GM18508 (cell line): ENCODE data around the gene POLR2C.

Source experiments
- ATAC-seq: cut with Tn5 transposase; IDR thresholded peaks from one replicate; pipeline ENCODE4 v1.9.1; 2021; ENCODE audit warnings: moderate number of reproducible peaks; ENCODE audit not compliant: insufficient read depth, unreplicated experiment

POLR2C gene

DNA sequence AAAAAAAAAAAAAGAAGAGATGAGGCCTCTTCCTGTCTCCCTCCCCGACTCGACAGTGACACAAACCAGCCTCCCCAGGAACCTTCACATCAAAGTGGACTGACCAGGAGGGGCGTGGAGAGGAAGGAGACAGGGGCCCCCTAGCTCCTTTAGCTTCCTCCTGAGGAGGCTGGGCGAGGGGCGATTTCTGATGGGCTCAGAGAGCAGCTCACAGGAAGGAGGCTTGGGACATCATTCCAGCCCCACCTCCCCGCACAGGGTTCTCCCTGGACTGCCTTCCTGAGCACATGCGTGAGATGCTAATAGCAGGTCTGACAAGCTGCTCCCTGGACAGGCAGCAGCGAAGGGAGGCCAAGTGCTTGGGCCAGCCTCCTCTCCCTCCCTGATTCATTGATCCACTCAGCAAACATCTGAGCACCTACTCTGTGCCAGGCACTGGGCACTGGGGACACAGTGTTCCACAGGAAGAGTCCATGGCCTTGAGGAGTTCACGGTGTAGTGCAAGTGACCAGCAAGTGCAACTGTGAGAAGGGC lies 38.2 kb downstream of the POLR2C start:
- no peak for ATAC-seq

DNA sequence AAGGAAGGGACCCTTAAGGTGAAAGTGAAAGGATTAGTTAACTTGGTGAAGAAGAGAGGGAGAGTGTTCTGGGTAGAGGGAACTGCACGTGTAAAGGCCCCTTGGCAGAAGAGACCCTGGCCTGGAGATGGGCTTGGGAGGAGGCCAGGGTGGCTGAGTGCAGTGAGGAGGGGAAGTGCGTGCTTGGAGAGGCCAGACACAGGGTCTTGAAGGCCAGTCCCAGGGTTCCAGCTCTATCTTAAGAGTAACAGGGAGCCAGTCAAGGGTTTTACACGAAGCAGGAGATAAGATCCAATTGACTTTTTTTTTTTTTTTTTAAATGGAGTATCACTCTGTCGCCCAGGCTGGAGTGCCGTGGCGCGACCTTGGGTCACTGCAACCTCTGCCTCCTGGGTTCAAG lies 39.0 kb downstream of the POLR2C start:
- ATAC-seq, result no peak

DNA sequence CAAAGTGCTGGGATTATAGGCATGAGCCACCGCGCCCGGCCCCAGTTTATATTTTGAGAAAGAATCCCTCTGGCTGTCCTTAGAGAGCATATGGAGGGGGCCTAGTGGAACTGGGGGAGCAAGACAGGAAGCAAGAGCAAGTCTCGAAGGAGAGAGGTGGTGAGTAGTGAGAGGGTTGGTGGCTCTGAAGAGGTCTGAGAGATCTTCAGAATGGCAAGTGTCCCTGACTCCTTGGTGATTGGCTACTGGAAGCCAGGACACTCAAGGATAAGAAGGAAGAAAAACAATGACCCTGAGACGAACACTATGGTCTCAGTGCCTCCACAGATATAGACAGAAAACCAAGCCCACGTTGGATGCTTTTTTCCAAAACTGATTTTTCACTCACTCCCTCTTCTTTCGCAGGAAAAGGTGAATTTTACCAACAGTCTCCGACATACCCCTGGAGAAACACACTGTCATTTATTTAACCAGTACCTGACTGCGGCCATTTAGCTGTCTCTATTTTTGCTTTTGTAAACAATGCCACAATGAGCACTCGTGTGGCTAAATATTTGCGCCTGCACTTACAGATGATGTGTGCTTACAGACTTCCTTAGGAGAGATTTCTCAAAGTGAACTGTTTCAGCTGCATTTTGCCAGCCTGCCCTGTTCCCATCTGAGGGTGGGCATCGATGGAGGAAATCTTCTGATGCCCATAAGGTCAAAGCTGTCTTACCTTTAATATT lies 39.7 kb downstream of the POLR2C start:
- ATAC-seq, result no peak

DNA sequence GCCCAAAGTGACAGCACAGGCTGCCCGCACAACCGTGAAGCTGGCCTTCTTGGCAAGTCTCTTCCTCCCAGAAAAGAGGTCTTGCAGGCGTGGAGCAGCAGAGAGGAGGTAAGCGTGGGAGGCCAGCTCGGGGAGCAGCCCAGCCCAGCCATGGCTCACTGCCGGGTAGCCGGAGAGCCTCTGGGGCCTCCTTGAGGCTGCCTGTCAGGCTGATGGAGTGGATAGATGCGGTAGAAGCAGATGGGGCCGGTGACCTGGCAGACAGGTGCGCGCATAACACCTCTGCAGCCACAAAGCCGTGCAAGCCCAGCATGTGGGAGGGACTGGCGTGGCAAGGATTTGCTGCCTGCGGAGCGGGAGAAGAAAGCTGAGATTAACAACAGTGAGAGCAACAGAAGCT lies 40.9 kb downstream of the POLR2C start:
- ATAC-seq, result no peak

DNA sequence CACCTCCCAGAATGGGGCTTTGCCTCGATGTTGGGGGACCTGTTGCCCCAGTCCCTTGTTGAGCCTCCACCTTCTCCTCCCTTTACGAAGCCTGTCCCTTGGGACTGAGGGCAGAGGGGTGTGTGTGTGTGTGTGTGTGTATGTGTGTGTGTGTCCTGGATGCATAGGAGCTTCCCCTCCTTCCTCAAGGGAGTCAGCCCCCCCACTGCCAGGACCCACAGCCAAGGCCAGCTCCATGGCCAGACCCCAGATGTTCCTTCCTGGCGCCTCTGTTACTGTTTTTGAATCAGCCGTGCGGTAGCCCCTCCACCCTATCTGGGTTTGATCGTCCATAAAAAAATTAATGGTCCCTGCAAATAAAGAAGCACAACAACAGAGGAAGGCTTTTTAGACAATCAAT lies 41.5 kb downstream of the POLR2C start:
- no peak for ATAC-seq

DNA sequence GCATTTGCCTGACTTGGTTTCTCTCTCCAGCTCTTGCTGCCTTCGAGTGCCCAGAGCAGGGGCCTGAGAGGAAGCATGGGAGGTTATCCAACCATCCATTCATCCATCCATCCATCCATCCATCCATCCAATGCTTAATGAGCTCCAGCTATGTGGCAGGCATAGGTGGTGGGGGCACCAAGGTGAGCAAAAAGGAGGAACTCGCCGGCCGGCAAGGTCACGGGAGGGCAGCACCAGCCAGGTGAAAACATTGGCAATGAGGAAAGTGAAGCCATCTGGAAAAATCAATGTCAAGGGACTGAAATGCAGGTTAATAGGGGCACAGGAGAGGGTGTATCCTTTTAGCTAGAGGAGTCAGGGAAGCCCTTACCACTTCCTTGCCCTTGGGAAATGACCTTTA lies 42.0 kb downstream of the POLR2C start:
- ATAC-seq, result no peak

DNA sequence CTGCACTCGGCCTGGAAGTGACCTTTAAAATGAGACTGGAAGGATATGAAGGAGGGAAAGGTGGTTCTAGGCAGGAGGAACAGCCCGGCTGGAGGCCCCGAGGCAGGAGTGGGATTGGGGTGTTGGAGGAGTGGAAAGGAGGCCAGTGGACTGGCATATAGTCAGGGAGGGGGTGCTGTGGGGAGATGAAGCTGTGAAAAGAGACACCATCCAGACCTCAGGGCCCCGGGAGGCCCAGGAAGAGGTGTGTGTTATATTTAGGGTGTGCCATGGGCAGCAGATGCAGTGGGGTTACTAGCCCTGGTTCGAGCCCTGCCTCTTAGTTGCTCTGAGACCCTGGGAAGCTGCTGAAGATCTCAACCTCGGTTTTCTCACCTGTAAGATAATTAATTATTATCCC lies 42.7 kb downstream of the POLR2C start:
- ATAC-seq, result no peak

DNA sequence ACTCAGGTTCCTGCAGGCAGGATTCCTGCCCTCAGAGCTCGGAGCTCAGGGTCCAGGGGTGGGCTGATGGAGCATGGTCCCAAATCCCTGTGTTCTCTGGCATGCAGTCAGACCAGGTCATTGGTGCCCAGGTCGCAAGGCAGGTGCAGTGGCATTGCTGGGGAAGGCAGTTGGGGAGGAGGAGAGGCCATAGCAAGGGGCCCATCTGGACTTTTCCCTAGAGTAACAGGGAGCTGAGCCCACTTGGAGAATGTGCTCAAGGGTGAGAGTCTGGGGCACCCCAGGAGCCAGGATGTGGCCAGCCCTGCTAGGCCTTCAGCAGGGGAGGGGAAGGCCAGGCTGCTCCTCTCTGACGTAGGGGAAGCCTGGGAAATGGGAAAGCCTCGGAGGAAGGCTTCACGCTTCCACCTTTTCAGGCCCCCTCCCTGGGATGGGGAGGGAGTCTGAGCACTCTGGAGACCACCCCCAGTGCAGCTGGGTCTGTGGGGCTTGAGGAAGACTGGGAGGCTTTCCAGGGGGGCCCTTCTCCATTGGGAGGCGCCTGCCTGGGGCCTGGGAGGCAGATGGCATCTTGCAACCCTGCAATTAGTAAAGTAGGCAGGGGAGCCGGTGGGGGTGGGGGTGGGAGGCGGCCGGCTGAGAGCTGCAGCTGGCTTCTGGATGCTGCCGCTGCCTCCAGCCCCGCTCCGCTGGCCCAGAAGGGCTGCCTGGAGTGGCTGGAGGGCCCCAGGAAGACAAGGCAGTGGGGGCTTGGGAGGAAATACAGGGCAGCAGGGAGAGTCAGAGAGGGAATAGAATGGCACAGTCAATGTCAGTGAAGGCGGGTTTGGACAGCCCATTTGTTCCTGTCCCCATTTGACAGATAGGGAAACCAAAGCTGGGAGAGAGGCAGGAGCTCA lies 44.9 kb downstream of the POLR2C start:
- no peak for ATAC-seq

DNA sequence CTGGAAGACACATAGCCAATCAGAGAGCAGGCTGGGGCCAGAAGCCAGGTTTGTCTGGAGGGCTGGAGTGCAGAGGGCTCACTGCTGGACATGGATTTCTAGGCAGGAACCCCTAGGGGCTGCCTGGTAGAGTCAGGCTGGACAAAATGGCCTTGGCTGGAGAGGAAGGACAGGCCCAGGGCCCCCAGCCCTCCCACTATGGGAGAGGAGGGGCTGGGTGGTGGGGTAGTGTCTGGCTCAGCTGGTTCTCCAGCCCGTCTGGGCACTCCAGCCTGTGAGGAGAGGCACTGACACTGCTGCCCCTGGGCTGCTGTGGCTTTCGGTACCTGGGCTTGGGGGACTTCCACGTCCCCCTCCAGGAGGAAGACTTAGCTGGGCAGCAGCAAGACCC lies 45.6 kb downstream of the POLR2C start:
- ATAC-seq, result no peak

DNA sequence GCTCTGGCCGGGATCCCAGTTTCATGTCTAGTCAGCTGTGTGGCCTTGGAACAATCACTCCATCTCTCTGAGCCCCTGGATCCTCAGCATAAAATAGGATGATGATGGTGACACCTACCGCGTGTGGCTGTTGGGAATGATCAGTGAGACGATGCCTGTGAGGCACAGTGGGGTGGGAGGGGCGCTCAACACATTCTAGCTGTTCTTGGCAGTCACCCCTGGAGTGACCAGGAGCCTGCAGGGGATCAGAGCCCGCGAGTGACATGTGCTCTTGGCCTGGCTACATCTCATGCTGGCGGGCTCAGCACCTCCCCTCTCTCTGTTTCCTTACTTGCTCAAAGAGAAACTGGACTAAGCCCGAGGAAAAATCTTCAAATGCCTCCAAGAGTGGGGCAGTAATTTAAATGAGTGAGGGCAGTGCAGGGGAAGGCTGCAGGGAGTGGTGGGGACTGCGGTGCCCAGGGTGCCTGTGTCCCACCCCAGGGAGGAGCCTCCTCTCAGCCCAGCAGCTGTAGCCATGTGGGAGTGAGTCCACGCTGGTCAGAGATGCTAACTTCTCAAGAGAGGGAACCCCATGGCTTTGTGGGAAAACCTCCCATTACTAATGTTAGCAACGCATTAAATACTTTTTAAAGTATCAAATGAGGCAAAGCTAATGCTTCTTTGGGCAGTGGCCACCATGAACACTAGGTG lies 46.9 kb downstream of the POLR2C start:
- ATAC-seq, result no peak

DNA sequence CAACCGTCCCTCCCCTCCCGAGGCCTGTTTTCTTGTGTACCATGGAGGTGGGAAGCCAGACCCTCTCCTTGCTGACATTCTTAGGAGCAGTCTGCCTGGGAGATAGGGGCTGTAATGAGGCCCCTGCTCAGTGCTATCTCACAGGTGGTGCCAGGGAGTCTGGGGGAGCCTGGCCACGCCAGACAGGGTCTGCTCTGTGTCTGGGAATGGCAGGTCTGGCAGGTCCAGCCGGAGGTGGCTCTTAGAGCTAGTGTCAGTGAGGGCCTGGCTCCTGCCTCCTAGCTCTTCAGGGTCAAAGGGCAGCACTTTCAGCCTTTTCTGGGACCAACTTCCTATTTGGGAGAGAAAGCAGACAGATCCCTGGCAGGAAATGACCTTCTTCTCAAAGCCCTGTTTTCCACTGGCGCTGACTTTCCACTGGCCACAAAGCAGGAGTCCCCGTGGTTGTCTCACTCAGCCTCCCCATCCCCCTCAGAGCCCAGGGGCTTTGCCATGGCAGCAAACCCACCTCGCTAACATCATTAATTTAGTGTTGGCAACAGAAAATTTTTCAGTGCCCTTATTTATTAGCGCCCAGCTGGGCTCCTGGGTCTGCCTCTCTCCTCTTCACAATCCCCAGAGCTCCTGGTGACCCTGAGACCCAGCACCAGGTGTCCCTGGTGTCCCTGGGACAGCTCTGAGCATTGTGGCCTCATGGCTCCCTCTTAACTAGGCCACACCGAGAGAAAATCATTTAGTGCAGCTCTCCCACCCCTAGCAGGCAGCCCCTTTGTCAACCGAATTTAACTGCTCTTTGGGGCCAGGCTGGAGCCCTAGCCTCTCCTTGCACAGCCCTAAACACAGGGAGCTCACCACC lies 47.8 kb downstream of the POLR2C start:
- no peak for ATAC-seq

DNA sequence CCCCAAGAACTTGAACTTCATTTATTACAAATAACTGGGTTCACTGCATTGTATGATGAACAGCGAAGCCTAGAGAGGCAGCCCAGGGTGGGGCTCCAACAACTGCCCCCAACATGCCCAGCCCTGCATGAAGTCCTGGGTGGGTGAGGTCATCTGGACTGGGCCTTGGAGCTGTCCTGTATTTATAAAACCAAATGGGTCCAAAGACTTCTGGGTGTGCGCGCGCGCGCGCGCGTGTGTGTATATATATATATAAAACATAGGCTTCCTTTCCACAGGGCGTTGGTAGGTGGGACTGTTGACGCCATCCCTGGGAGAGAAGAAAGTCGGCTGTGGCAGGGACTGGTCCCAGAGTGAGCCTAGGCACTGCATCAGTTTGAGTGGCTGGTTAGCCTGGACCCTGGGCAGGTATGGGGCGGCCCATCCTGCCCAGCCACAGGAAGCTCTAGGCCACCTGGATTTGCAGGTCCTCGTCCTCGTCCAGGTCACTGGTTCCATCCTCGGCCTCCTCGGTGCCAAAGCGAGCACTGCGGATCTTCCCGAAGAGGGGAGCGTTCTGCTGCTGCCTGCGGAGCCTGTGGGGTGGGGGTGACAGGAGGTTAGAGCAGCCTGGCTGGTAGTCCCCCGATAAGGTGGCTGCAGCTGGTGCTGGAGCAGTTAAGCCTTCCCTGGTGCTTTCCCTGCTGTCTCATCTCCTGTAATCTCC lies 50.0 kb downstream of the POLR2C start:
- ATAC-seq, result no peak

DNA sequence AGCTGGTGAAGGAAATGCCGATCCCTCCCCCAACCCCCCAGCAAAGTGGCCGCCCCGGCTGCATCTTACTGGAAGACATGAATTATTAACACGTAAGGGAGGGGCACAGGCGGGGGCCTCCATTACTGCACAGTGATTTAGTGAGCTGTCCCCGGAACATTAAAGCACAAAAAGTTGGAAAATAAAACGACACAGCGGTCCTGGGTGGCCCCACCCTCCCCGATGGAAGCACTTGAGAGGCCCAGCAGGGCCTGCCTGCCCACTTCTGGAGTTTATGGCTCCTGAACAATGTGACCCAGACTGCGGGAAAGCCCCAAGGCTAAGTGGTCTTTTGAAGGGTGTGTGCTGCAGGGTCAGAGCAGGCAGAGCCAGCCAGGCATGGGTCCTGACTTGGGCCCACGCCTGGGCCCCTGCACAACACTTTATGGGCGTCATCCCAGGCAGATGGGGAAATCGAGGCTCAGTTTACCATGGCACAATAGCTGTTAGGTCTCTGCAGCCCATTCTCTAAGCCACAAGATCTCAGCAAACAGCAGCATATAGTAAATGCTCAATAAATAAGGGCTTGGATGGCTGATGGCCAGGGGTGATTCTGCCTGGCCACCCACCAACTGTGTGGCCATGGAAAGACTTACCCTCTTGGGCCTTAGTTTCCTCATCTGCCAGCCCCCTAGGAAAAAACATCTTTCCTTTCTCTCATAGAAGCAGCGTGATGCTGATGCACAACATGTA lies 51.1 kb downstream of the POLR2C start:
- no peak for ATAC-seq

DNA sequence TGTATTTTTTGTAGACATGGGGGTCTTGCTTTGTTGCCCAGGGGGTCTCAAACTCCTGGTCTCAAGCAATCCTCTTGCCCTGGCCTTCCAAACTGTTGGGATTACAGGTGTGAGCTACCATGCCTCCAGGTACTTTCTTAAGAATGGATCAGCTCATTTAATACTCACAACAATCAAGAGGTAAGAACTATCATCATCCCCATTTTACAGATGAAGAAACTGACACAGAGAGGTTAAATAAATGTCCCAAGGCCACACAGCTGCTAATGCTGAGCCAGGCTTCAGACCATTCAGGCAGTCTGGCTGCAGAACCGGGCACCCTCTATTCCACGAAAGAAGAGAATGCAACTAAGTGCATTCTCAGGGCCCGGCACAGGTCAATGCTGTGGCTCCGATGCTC lies 51.9 kb downstream of the POLR2C start:
- ATAC-seq, result no peak

DNA sequence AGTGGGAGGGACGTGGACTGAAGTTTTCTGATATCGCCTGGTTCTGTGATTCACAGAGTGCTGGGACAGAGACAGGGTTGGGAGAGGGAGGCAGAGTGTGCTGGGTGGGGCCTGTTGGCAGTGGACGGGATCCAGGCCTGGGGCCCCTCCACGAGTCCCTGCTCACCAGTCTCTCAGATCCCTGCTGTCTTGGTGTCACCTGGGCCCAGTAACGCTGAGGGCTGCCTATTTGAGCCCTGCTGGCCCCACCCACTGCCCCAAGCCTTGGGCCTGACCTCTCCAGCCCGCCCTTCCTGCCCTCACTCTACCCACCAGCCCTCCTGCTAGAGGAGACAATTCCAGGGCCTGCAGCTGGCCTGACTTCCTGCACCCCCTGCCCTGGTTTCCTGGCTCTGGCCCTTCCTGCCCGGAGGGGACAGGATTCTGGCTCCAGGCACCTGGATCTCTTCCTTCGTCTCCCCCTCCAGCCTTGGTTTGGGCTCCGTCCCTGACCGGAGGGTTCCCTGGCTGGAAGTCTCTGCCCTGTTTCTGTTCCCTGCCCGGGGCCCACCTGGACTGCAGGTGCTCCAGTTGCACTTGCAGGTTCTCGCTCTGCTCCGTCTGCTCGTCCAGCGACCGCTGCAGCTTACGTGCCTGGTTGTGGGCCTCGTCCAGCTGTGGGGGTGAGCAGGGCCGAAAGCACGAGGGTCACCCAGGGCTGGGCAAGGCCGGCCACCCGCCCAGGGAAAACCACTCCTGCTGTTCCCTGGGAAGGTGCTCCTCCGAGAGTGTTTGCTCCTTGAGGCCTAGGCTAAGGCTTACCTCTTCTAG lies 52.5 kb downstream of the POLR2C start:
- no peak for ATAC-seq

DNA sequence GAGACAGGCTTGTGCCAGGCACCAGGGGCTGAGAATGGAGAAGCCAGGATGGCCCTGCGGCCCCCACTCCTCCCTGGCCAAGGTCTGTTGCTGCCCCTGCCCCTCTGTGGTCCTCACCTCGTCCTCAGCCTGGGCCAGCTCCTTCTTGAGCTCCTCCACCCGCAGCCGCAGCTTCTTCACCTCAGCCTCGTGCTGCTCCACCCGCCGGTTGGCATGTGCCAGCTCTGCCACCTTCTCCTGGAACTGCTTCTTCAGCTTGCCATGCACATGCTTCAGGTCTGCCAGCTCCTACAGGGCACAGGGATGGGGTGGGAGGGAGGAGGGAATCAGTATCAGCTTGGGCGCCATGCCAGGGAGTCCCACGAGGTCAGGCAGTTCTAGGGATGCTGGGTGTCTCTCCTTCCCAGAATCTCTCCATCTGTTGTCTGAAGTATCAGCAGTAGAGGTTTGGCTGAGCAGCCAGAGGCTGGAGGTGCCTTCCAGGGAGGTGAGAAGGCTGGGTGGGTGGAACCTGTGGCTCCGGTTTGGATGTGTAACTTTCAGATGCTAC lies 53.8 kb downstream of the POLR2C start:
- ATAC-seq, result no peak

DNA sequence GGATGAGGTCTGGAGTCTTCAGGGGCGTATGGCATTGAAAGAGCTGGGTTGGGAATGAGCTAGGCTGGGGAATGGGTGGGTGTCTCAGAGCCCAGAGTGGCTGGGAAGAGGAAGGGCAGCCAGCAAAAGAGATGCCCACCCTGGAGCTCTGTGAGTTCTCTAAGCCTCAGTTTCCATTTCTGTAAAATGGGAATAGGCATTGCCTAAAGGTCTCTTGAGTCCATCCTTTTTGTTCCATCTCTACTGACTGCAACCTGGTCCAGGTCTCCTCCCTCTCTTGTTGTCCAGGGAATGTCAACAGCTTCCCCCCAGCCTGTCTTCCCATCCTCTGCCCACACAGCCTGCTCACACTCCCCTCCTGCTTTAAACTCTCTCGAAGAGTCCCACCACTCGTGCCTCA lies 54.3 kb downstream of the POLR2C start:
- no peak for ATAC-seq
